Stimulated activated CD8-positive, alpha-beta memory T cell treated with anti-CD3 and anti-CD28 coated beads, Interleukin-4, amount 100 ng/mL, for 24 hours (primary cell): ENCODE results near the gene LRRC15.

Source experiments
- DNase-seq: peaks from one replicate; pipeline ENCODE4 v3.0.0-alpha.2; 2020; ENCODE audit warnings: low read depth

LRRC15 gene

DNA sequence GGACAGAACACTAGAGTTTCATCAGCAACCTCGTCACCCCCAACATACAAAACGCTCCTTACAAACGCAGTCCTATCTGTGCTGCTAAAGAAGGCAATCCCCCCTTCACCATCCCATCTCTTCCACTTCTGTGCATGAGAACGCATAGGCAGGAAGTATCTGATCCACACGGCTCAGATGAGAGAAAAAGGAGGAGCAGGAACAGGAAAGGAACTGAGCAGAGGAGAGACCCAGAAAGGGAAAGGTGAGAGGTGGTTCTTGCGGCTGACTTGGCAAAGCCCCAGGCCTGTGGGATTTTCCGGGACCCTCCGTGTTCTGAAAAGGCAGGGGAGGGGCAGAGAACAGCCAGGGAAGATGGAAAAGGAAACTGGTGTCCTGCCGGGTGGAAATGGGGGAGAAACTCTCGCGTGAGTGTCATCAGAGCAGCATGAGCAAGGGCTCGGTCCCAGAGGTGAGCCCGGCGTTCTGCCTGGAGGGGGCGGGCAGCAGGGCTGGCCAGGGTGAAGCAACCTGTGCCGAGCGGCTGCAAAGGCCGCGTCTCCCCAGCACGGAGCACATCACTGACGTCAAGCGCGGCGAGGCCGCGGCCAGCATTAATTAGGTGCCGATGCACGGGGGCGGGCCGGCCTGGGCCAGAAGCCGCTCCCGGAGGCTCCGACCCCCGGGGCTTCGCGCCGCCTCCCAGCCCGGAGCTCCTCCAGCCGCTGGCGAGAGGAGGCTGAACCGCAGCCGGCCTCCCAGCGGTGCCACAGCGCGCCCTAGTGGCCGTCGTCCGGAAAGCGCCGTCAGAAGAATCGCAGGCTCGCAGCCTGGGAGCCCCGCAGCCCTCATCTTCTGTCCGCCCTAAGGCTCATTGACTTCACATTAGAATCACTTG, 54.2 kb downstream of the LRRC15 start:
- DNase-seq: peak; percentile 77

DNA sequence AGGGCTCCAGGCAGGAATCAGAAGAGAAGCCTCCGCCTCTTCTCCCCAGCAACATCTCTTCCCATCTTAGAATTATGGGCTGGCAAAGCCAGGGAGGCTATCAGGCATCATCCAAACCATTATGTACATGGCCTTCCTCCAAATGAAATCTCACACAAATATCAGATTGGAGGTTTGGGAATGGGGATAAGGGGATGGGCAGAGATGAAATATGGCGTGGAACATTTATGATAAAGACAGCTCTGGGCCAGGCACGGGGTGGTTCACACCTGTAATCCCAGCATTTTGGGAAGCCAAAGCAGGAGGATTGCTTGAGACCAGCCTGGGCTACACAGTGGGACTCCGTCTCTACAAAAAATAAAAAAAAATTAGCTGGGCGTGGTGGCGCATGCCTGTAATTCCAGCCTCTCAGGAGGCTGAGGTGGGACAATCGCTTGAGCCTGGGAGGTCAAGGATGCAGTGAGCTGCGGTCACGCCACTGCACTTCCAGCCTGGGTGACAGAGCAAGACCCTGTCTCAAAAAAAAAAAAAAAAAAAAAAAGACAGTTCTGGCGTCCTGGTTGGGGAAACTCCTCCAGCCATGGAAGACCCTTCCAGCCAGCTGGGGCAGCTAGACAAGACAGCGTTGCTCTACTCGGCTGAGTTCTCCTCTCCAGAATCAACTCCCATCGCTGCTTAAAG, 55.0 kb downstream of the LRRC15 start:
- no peak for DNase-seq

DNA sequence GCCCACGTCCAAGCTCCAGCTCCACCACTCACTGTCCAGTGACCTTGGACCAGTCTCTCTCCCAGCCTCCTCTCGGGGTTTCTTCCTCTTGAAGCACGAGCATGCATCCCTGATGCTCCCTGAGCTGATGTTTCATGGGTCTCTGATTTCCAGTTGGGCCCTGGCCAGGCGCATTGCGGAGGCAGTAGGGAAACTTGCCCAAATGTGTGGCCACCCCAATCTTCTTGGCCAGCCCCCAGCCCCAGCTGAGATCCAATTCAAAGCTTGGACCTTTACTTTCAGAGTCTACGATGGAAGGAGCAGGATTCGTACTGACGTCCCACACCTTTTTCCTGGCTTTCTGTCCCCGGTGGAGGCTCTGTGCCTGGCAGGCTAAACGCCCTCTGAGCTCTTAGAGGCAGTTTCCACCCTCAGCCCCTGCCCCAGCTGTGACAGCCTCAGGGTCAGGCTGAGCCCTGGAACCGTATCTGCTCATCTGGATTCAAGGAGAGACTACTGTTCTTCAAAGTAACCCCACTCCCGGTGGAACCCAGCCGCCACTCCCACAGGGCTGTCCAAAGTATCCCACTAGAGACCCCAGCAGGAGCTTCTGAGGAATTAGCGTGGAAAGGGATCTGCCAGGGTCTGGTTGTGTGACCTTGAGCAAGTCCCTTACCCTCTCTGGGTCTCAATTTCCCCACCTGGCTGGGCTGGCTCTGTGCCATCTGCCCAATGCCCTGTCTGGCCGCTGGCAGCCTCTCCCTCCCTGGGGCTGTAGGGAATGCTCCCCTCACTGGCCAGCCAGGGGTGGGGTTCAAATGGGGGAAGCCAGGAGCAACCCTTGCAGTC, 55.8 kb downstream of the LRRC15 start:
- no peak for DNase-seq

DNA sequence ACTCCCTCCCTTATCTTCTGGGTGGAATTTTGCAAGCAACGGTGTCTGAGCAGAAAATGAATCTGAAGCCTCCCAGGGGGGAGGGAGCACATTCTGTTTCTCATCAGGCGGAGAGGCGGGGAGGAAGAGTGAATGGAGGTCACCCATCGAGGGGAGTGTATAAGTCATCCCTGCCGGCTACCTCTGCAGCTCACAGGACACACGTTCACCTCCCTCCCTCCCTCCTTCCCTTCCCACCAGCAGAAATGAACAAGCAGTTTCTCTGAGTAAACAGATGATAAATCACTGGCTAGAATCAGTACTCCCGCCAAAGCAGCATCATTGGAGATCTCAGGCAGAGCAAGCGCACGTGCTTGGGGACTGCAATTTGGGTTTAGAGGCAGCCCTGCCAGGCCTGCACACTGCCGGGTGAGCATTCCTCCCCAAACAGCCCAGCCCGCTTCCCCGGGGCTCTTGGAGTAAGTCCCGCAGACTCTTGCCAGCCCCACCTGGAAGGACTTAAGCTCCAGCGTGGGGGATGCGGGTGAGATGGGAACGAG, 56.7 kb downstream of the LRRC15 start:
- no peak for DNase-seq

DNA sequence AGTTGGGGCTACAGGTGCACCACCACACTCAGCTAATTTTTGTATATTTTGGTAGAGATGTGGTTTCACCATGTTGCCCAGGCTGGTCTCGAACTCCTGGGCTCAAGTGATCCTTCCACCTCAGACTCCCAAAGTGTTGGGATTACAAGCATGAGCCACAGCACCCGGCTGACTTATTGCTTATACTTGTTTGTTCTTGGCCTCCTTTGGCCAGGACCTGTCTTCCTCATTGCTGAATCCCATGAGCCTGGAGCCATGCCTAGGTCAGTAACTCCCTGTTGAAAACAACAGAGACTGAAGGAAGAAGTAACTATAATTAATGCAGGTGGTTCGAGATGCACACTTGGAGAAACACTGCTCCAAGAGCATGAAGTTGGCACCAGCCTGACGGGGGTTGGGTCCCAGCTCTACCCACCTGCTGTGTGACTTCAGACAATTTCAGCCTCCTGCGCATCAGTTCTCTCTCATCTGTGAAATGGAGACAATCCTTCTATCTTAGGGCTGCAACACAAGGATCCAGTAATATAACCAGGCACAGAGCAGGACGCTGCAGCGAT, 57.3 kb downstream of the LRRC15 start:
- DNase-seq: no peak

DNA sequence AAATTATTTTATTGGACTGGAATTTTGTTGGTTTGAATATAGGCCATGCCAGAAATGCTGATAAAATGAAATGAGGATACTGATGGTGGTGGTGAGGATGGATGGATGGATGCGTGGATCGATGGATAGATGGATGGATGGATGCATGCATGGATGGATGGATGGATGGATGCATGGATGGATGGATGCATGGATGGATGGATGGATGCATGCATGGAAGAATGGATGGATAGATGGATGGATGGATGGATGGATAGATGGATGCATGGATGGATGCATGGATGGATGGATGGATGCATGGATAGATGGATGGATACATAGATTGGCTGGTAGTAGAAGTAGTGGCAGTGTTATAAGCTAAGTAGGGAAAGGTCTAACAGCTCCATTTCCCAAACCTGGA, 58.5 kb downstream of the LRRC15 start:
- no peak for DNase-seq

DNA sequence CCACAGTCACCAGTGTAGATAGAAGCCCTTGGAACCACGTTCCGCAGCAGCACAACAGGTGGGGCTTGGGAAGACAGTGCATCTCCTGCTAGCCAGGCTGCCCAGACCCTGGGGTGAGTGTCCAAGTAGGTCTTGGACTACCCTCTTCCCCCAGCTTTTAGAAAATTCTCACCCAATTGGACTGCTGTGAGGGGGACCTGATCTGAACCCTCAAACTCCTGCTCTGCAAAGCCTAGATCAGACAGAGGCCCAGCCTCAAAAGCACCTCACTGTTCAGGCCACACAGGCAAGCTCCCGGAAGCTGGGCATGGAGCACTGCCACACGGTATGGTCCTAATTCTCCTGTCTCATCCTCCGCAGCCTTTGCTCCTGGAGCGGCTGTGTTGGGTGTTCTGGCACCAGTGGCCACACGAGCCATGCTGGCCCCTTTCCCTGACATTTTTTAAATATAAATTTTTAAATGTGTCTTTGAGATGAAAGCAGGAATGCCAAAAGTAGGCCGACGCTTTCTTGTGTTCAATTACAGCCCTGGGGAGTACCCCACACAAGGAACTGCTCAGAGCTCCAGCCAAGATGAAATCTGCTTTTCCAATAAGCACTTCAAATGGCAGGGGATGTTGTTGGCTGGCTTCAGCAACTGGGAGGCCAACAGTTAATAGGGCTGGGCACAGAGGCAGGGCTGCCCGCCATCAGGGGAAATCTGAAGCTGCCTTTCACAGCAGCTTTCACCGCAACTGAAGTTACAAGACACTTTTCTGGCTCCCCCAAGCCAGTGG, 59.3 kb downstream of the LRRC15 start:
- DNase-seq: no peak

DNA sequence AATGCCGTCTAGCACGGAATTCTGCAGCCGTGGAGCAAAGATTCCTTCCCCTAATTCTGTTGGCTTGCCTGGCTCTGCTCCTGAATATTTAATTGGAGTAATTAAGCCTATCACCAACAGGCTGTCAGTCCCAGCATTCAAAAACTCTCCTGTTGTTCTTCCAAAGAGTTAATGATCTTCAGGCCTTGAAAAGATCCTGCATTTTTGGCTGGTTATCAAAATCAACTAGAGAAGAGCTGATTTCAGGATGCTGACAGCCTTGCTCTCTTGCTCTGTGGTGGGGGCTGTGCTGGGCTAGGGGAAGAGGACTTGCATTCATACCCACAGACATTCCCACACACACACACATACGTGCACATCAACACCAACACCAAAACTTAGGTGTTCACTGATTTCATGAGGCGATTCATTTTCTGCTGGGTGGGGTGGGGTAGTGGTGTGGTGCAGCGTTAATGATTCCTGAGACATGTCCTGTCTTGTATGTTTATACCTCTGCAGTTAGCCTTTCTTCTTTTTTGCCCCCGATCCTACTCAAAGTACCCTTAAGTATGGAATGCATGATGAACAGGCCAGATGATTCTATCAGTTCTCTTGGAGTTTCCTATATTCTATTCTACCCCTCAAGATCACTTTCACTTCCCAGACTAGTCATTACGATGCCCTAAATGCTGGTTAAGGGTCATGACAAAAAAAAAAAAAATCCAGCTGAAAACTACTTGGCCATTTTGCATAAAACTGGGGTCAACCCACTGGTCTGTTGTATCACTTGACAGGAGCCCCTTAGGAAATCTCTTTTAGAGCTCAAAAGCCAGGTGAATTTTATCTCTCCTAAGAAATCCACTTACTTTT, 60.7 kb downstream of the LRRC15 start:
- DNase-seq: no peak

DNA sequence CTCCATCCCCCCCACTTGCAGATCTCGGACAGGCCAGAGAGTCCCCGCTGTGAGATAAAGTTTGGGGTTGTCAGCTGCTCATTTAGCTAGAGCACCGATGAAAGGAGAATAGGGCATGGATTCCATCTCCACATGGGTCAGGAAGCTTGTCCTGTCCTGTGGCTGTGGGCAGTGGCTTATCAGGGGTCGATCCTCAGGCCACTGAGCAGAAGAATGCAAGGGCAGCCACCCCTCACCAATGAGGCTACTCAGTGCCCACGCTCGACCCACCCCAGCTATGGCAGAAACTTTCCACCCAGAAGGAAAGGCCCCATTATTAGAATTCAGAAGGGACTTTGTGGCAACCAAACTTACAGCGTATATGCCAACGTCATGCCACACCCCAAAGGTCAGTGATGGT, 61.7 kb downstream of the LRRC15 start:
- DNase-seq: no peak

DNA sequence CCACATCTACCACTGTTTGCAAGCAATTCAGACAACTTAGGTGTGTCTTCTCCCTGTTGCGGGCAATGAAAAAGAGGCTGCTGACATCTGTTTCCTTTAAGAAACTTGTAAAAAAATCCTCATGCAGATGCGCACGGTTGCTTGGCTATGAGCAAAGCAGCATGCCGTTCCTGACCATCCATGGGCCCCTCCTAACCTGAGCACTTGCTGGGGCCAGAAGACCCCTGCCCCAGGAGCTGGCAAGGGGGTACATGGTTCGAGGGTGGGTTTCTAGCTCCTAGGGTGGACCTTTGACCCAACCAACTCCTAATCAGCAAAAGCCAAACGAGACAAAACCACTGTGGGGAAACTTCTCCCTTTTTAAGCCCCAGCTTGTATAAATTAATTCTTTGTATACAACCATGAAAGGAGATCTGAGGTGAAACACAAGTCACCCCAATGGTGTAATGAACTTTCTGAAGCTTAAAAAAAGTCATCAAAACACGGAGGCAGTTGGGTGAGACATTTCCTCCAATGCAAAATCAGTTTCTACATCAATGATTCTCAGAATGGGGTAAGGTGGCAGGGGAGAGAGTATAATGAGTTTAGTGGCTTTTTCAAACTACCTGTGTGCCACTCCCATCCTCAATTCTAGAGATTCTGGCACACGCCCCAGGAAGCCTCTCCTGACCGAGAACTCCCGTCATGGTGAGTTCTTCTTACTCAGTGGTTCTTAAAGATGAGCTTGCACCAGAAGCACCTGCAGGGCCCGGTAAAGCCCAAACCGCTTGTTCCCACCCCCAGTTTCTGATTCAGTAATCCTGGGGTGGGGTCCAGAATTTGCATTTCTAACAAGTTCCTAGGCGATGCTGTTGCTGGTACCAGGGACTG, 62.5 kb downstream of the LRRC15 start:
- no peak for DNase-seq

DNA sequence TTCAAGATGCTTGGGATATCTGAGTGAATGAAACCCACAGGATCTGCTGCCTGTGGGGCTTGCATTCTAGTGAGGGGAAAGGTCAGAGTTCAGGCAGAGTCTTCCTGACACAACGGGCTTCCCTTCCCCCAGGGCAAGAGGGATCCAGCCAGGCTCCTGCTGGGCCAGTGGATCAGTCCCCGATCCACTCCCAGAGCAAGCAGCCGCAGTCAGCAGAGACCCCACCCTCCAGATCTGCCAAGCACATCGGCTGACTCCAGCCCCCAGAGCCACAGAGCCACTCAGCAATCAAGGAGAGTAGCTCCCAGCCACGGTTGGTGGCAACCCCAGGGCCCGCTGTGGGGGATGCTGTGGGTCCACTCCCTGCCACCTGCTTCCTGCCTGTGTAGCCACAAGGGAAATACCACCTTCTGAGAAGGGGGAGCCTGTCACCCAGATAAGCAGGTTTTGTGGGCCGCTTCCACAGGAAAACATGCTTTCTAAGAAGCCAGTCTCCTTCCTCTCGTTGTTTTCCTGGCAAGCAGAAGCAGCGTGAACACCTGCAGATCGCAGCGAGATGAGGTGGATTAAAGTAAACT, 63.3 kb downstream of the LRRC15 start:
- DNase-seq: no peak

DNA sequence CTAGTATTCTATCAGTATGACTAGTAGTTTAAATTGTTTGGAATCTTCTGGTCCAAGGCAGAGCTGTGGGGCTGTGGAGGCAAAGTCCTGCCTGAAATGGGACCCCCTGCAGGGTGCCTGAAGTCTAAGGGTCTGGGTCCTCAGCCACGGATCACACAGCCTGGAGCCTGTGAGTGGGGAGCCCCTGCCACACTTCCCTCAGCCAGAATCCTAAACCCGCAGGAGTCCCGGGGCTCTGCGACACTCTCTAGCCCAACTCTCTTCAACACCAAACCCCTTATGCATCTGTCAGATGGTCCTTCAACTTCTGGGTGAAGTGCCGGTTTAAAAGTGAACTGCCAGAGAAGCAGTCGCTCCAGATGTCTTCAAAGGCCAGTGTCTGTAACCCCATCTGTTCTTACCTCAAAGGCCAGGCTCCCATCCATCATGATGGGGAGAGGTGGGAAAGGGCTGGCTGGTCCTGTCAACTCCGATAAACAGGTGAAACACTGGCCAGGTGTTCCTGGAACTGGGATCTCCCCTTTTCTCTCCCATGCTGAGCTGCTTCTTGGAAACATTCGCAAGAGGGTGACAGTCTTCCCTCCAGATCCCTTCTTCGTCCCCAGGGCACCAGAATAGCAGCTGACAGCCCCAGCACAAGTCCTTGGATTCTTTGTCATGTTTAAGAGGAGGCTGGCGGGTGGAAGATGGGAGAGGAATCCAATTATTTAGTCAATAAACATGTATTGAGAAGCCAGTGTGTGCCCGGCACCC, 64.0 kb downstream of the LRRC15 start:
- no peak for DNase-seq
